ENCODE measurements around the gene SPATA13.

The SPATA13 gene

DNA sequence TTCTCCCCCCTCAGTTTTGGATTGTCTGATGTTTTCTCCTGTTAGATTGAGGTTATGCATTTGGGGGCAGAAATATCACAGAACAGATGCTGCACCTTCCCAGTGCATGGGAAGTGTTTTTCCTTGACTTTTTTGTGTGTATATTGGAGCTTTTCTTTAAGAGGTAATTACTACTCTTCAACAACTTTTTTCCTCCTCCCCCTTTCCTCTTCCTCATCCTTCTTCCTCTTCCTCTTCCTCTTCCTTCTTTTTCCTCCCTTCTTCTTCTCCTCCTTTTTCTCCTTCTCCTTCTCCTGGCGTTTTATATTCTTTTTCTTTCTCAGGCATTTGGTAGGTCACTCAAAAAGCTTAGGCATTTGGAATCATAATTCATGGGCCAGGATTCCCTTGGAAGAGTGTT lies 18.1 kb upstream of the SPATA13 start:
- no peak for DNase-seq

GRCh38 chr13:24142886-24143285 lies 17.6 kb upstream of the SPATA13 start:
- DNase-seq = no peak

DNA sequence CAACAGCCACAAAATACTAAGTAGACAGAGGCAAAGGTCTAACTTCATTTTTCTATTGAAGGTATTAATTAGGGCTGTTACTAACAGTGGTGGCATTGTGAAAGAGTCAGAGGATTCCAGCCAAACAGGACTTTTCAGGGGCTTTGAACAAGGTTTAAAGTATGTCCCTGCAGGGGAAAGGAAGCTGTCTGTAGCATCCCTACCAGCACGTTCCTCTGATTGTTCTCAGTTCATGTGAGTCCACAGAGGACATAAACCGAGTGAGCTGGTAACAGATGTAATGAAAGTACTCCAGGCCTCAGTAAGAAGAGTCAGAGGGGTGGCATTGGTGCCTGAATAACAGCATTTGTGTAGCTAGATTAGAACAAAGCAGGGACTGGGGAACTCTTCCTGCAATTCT lies 15.3 kb upstream of the SPATA13 start:
- no peak for DNase-seq

DNA sequence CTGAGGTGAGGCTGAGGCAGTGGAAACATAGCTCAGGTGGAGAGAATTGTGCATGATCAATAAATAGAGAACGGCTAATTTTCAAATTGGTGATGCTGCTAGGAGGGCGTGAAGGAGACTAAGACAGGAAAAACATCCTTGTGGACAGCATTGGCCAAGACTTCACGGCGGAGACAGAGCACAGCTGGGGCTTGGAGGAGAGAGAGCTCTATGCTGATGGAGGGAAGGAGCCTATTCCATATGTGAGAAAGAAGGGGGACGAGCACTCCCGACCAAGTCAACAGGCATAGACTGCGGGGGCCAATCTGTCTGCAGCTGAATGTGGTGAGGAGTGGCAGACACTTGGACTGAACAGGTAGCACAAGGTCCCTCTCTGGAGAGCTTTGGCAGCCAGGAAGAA lies 14.8 kb upstream of the SPATA13 start:
- DNase-seq = no peak

GRCh38 chr13:24146961-24147569 lies 13.5 kb upstream of the SPATA13 start:
- DNase-seq = no peak

- no peak for DNase-seq
Observed at GRCh38 chr13:24147570-24147963, 13.0 kb upstream of the SPATA13 start.

DNA sequence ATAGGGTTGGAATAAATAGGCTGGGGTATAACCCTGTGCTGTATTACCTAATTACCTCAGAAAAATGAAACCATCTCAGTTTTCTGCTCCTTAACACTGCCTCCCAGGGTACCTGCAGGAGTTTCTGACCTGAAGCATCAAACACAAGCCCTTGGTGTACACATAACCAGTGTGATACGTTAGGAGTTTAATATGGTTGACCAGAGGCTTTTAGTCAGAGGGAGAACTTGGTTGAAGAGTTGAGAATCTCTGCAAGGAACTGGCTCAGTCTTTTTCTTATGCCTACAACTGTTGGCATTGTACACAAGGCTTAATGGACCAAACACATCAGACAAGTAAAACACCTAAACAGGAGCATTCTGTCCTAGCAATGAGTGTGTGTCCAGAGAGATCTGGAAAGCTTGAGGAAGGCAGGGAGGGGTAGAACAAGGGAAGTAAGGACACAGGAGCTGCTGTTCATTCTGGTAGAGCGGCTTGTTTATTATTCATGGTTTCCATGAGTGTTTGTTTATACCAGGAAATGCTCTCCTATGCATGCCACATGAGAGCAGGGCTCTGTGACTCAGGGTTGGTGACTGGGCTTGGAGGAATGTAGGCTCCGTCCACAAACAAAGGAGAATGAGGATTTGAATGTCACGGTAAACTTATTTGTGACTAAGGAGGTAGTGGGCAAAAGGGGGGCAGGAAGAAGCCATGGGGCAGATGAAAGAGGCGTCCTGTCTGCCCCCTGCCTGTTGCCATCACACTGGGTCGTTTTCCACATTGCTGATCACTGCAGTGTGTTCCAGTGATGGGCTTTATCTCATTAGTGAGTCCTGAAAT lies 11.9 kb upstream of the SPATA13 start:
- no peak for DNase-seq

DNA sequence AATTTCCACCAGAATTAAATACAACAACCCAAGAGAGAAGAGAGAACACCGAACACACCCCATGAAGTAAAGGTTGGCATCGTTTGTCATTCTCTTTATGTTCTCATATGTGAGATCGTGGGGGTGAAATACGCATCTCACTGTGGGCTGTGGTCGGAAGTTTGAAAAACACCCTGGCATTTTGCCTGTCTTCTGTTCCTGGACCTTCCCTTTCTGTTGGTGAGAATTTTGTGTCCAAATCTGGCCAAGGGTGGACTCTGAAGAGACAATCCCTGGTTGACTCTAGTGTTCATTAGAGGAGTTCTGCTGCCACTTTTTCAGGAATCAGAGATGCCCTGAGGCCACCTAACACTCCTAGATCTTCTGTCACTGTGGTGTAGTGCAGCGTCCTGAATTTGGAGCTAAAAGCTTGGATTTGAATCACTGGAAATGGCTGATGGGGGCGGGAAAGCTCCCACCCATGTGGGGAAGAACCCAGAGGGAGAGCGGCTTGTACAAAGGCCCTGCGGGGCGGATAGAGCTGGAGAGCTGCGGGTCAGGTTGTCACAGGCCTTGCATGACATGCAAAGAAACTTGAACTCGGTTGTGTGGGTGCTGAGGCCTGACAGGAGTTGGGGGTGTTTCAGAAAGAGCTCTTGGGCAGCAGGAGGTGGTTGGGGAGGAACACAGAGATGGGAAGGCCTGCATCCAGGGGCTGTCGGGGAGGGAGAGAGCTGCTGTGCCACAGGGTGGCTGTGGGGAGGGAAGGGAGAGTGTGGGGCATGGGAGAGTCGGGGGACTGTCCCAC lies 11.1 kb upstream of the SPATA13 start:
- DNase-seq = no peak

DNA sequence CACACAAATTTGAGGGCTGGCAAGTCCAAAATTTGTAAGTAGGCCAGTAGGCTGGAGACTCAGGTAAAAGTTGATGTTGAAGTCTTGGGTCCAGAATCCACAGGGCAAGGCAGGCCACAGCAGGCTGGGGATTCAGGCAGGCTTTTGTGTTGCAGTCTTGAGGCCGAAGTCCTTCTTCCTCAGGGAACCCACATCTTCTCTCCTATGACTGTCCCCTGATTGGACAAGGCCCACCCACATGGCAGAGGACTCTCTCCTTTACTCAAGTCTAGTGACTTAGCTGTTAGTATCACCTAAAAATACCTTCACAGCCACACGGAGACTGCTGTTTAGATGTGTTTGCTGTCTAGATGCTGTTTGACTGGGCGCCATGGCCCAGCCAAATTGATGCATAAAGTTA lies 9.9 kb upstream of the SPATA13 start:
- DNase-seq = no peak

GRCh38 chr13:24151864-24152263 lies 8.7 kb upstream of the SPATA13 start:
- no peak for DNase-seq

DNA sequence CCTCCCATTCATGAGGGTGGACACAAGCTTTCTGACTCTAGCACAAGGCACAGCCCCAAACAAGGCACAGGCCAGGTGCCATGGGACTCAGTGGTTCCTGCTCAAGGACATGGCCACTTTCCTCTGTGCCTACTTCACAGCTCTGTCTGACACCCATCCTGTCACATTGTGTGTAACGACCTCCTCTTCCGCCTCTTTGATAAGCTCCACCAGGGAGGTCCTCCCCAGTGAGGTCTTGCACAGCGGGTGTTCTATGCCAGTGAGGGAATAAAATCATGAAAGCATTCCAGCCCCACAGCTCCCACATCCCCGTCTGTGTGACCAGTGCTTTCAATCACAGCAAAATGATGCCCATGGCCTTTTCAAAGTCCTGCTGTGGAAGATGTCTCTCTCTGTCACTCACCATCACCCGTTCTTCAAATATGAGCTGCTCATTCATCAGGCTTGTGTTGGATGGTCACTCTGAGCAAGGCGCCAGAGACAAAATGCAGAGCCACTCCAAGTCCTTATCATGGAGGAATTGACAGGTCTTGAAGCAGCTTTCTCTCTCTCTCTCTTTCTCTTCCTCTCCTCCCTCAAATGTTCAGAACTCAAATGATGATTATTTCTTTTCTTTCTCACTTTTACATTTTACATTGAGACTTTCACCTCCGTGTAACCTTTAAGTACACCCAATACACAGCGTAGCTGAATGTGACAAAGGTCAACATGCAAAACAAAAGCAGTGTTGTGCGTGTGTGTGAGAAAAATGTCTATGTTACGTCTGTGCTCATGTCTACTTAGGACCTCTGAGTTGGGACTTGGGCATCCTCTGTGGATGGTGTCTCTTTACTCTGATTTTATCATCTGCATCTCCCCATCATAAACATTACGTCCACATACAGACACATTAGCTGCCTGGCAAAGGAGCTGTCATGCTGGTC lies 8.0 kb upstream of the SPATA13 start:
- no peak for DNase-seq

DNA sequence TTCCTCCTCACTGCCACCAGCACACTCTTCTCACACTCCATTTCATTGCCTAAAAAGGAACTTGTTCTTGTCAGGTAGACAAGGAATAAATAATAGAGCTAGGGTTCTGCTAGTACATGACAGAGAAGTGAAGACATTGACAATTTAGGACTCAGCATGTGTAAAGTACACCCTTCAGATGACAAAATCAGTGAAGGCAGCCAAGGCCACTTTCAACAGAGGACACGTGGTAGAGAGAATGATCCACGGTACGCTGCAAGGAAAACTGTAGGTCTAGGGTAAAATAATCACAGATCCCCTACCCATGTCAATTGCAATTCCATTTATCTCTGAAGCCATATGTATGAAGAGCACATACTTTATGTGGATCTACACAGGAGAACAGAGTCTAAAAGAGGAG lies 7.2 kb upstream of the SPATA13 start:
- no peak for DNase-seq

GRCh38 chr13:24153979-24154701 lies 6.4 kb upstream of the SPATA13 start:
- no peak for DNase-seq

DNA sequence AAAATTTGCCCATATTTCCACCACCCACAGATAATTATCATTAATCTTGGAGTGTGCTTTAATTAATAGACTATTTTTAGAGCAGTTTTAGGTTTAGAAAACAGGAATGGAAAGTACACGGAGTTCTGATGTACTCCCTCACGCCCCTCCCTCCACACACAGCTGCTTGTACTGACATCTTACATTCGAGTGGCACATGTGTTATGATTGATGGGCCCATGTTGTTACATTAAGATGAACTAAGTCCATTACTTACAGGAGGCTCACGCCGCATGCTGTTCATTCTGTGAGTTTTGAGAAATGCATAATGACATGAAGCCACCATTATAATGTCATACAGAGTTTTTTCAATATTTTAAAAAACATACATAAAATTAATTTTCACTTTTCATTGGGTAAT lies 1.2 kb upstream of the SPATA13 start:
- no peak for DNase-seq

DNA sequence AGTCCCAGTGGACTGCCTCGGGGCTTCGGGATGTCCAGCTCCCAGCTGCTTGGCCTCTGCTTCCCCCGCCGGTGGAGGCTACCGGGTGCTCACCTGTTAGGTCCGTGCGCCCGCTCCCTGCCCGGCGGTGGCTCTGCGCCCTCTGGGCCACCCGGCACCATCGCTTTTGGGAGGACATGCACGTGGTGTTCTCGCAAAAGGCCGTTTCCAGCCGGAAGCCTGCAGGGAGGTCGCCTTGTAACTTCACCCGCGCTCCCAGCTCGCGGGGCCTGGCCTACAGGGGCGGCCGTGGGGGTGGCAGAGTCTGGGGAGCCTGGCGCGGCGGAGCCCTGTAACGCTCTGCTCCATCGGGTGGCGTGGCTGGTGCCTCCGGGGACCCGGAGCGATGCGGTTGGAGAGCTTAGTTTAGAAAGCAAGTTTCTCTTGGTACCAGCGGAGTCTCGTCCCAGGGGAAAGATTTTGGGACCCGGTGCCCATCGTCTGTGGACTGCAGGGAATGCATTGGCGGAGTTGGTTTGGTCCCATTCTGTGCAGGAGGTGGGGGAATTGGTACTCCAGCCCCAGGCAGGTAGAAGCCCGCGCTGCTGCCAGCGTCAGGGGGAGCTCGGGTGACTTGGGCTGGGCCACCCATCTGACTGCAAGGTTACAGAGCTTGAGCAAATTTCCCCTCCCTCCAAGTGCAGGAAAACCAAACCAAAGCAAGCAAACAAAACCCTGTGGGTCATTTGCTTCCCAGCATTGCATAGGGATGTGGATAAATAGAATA lies 673 bp downstream of the SPATA13 start:
- DNase-seq = peak; percentile 25 to 28

DNA sequence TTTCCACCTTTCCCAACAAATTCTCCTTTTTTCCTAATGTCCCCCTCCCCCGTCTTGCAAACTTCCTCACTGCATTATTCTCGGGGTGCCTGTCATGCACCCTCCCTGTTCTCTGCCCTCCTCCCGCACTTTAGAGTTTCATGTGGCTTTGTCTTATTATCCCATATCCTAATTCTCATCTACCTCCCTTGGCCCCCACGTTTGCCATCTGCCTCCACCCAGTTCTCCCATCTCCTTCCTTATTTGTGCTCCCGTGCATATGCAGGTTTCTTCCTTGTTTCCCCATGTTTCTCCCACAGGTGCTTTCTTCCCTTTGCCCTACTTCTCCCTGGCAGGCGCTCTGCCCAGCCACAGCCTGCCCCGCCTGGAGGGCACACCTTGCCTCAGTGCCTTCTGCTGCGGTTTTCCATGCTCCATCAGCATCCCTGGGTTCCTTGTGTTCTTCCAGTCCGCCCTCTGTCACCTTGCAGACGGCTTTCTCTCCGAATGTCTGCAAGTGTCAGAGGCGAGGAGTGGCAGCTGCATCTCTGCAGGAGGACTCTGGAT lies 1.5 kb downstream of the SPATA13 start:
- DNase-seq = no peak

- DNase-seq = no peak
Observed at GRCh38 chr13:24162604-24163003, 2.1 kb downstream of the SPATA13 start.

GRCh38 chr13:24165746-24166145 lies 5.2 kb downstream of the SPATA13 start:
- no peak for DNase-seq

GRCh38 chr13:24166561-24166960 lies 6.0 kb downstream of the SPATA13 start:
- DNase-seq = no peak

DNA sequence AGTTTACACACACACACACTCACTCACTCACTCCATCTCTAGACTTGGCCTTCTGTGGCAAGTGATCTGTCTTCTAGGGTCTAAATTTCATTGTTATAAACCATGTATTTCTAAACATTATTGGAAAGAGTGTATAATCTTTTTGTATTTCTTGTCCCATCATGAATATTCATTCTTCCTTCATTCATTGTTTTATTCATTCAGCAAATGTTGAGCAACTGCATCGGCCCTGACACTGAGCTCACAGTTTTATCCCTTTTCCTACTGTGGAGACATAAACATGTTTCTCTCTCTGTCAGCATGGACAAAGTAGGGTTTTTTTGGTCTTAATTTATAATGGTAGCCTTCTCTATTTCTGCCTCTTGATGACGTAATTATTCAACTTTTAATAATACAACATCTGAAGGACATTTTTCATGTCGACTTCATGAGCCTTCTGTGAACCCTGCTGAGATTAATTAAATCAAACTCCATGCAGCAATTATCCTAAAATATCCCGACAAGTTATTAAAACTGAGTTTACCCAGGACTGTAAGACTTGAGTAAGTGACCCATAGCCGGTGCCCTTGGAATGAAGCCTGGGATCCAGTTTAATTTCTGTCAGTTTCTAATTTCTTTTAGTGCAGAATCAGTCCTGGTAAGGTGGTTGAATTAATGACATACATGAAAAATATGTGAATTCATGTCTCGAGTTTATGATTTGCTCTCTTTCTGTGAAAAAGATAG lies 7.3 kb downstream of the SPATA13 start:
- DNase-seq = no peak

Measured in activated CD4-positive, alpha-beta T cell treated with anti-CD3 and anti-CD28 coated beads, Interleukin-2, amount 50 U/mL, for 4 hours (primary cell).